ENCODE data around the gene ZNF845.

The ZNF845 gene

GRCh38 chr19:53333463-53334449 lies at the start of gene ZNF845:
TSS of gene ZNF845 (plus strand) at chr19:53333749. CDS start at chr19:53341308, 7,559 bp downstream.
- Histone ChIP-seq H2AFZ (ENCODE audit: low read length) (peak within 1 kb of the TSS; percentile 74), H3K27ac (ENCODE audit: low read length) (no peak within 1 kb of the TSS)
- peak; percentile 63 for DNase-seq

GRCh38 chr19:53285087-53285486 lies 48.5 kb upstream of the ZNF845 start:
- H3K9me2 ChIP-seq (replicated peaks; ENCODE audit: insufficient read depth, low read length), result no peaks in the 10 kb centered on the region
- H3K4me3 ChIP-seq (ENCODE audit: low read length), result no peak overlapping the region
- H4K20me1 ChIP-seq (ENCODE audit: insufficient read depth, low read length), result no peaks in the 10 kb centered on the region
- no peaks in the 10 kb centered on the region for H3K27me3 ChIP-seq (replicated peaks; ENCODE audit: insufficient read depth, low read length)
- TF ChIP-seq EZH2phosphoT487 (IDR thresholded peaks at IDR 0.05; ENCODE audit: low read length), result no peak
- no peak for TF ChIP-seq EZH2 (optimal IDR thresholded peaks at IDR 0.05; ENCODE audit: low read depth, low read length)
- TF ChIP-seq CTCF (IDR thresholded peaks at IDR 0.05; ENCODE audit: low read length), result no peak
- H3K9ac ChIP-seq (ENCODE audit: low read length), result no peak overlapping the region
- no peaks in the 10 kb centered on the region for H3K4me1 ChIP-seq (ENCODE audit: low read length)
- no peaks in the 10 kb centered on the region for H3F3A ChIP-seq (ENCODE audit: insufficient read depth, low read length)
- no peak overlapping the region for H2AFZ ChIP-seq (ENCODE audit: low read length)
- no peak overlapping the region for H3K4me2 ChIP-seq (ENCODE audit: low read depth, low read length)
- no peaks in the 10 kb centered on the region for H3K79me2 ChIP-seq (ENCODE audit: low read length)
- no peaks in the 10 kb centered on the region for H3K36me3 ChIP-seq (replicated peaks; ENCODE audit: insufficient read depth, low read length)
- H3K27ac ChIP-seq (ENCODE audit: low read length), result no peak overlapping the region
- DNase-seq, result no peak
- H3K9me3 ChIP-seq (replicated peaks; ENCODE audit: insufficient read depth, low read length), result no peaks in the 10 kb centered on the region

More at GRCh38 chr19:53333463-53334449, at the start of gene ZNF845:
- TF ChIP-seq CTCF (IDR thresholded peaks at IDR 0.05; ENCODE audit: low read length) (no peak), EZH2 (optimal IDR thresholded peaks at IDR 0.05; ENCODE audit: low read depth, low read length) (no peak), EZH2phosphoT487 (IDR thresholded peaks at IDR 0.05; ENCODE audit: low read length) (no peak)
- no peaks in the 10 kb centered on the region for H3K9me3 ChIP-seq (replicated peaks; ENCODE audit: insufficient read depth, low read length)
- H3K9ac ChIP-seq (ENCODE audit: low read length), result no peak within 1 kb of the TSS
- no peaks in the 10 kb centered on the region for H3F3A ChIP-seq (ENCODE audit: insufficient read depth, low read length)
- H3K79me2 ChIP-seq (ENCODE audit: low read length), result no peaks in the 10 kb centered on the region
- H3K4me3 ChIP-seq (ENCODE audit: low read length), result peak within 1 kb of the TSS; percentile 62
- H3K4me1 ChIP-seq (ENCODE audit: low read length), result no peaks in the 10 kb centered on the region
- no peaks in the 10 kb centered on the region for H4K20me1 ChIP-seq (ENCODE audit: insufficient read depth, low read length)
- H3K27me3 ChIP-seq (replicated peaks; ENCODE audit: insufficient read depth, low read length), result no peaks in the 10 kb centered on the region
- H3K4me2 ChIP-seq (ENCODE audit: low read depth, low read length), result peak within 1 kb of the TSS; percentile 27; the same call in 1 of the 2 replicates
- no peaks in the 10 kb centered on the region for H3K9me2 ChIP-seq (replicated peaks; ENCODE audit: insufficient read depth, low read length)
- no peaks in the 10 kb centered on the region for H3K36me3 ChIP-seq (replicated peaks; ENCODE audit: insufficient read depth, low read length)

- Histone ChIP-seq H2AFZ (ENCODE audit: low read length) (no peak overlapping the region), H3K4me2 (ENCODE audit: low read depth, low read length) (no peak overlapping the region), H3K9me3 (replicated peaks; ENCODE audit: insufficient read depth, low read length) (no peaks in the 10 kb centered on the region), H3K36me3 (replicated peaks; ENCODE audit: insufficient read depth, low read length) (no peaks in the 10 kb centered on the region), H3K4me1 (ENCODE audit: low read length) (no peaks in the 10 kb centered on the region), H3K4me3 (ENCODE audit: low read length) (no peak overlapping the region), H4K20me1 (ENCODE audit: insufficient read depth, low read length) (no peaks in the 10 kb centered on the region), H3K9ac (ENCODE audit: low read length) (no peak overlapping the region), H3F3A (ENCODE audit: insufficient read depth, low read length) (no peaks in the 10 kb centered on the region), H3K79me2 (ENCODE audit: low read length) (no peaks in the 10 kb centered on the region), H3K27me3 (replicated peaks; ENCODE audit: insufficient read depth, low read length) (no peaks in the 10 kb centered on the region), H3K27ac (ENCODE audit: low read length) (no peak overlapping the region), H3K9me2 (replicated peaks; ENCODE audit: insufficient read depth, low read length) (no peaks in the 10 kb centered on the region)
- no peak for DNase-seq
- TF ChIP-seq CTCF (IDR thresholded peaks at IDR 0.05; ENCODE audit: low read length) (no peak), EZH2phosphoT487 (IDR thresholded peaks at IDR 0.05; ENCODE audit: low read length) (no peak), EZH2 (optimal IDR thresholded peaks at IDR 0.05; ENCODE audit: low read depth, low read length) (no peak)
Observed at GRCh38 chr19:53290758-53291549, 42.6 kb upstream of the ZNF845 start.
